Measurements from ENCODE around the gene BCORL1. TPM values are rescaled to one million over a fixed set of nuclear protein-coding genes. Genes with fewer than 3 reads are reported as not detected.

The BCORL1 gene
- total RNA-seq, 1 experiment from 2014 or later, result 13.3 TPM

- no peaks in the 10 kb centered on the region for H3K4me1 ChIP-seq (ENCODE audit: insufficient read depth, low read length, poor library complexity, severe bottlenecking)
- DNase-seq (ENCODE audit: low spot score), result no peak
- no peaks in the 10 kb centered on the region for H3K27me3 ChIP-seq (replicated peaks; ENCODE audit: insufficient read depth, low read depth, low read length, poor library complexity)
- H3K27ac ChIP-seq (ENCODE audit: low read depth, low read length, poor library complexity, severe bottlenecking), result no peak overlapping the region
- no peak for TF ChIP-seq EZH2 (IDR thresholded peaks at IDR 0.05; ENCODE audit: borderline replicate concordance, low read depth, low read length, poor library complexity, severe bottlenecking)
- TF ChIP-seq, protein P1, sequence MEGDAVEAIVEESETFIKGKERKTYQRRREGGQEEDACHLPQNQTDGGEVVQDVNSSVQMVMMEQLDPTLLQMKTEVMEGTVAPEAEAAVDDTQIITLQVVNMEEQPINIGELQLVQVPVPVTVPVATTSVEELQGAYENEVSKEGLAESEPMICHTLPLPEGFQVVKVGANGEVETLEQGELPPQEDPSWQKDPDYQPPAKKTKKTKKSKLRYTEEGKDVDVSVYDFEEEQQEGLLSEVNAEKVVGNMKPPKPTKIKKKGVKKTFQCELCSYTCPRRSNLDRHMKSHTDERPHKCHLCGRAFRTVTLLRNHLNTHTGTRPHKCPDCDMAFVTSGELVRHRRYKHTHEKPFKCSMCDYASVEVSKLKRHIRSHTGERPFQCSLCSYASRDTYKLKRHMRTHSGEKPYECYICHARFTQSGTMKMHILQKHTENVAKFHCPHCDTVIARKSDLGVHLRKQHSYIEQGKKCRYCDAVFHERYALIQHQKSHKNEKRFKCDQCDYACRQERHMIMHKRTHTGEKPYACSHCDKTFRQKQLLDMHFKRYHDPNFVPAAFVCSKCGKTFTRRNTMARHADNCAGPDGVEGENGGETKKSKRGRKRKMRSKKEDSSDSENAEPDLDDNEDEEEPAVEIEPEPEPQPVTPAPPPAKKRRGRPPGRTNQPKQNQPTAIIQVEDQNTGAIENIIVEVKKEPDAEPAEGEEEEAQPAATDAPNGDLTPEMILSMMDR (conservative IDR thresholded peaks at IDR 0.05; ENCODE audit: low read depth, low read length), result no peak
- no peaks in the 10 kb centered on the region for H3K36me3 ChIP-seq (ENCODE audit: insufficient read depth, low read length, poor library complexity, severe bottlenecking)
- H3K4me3 ChIP-seq (ENCODE audit: low read depth, low read length, poor library complexity, severe bottlenecking), result no peak overlapping the region
- CTCF ChIA-PET, result no interaction called here
- intact Hi-C loops (cut with micrococcal nuclease; ENCODE audit: unreplicated experiment), result no loop called here
- H3K9me3 ChIP-seq (ENCODE audit: low read depth, low read length, poor library complexity, severe bottlenecking), result no peaks in the 10 kb centered on the region
- POLR2A ChIA-PET (ENCODE audit: low non-redundant PET), result no interaction called here
- no TSS peak for BruUV-seq (replicated peaks)
Observed at GRCh38 chrX:130090364-130090763, 107.9 kb downstream of the BCORL1 start.

DNA sequence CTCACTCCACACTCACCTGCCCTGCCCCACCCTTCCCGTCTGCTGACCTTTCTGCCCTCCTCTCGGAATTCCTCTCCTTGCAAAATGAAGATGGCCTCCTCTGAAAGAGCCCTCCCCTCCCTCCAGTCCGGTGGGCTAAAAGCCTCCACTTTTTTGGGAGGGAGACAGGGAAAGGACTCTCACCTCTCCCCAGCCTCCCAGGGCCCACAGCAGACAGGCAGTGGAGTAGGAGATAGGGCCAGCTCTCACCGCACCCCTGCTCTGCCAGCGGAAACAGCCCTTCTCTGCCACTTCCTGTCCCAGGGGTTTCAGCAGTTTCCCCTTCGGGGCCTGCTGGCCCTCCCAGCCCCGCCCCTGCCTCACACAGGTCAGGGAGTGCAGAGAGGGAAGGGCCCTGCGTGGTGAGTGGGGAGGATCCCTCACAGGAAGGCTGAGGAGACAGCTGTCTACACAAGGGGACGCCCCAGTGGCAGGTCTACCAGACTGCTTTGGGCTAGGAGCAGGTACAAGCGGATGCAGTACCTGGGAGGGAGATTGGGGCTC, 109.6 kb downstream of the BCORL1 start:
- no peaks in the 10 kb centered on the region for H3K36me3 ChIP-seq (ENCODE audit: insufficient read depth, low read length, poor library complexity, severe bottlenecking)
- BruUV-seq (replicated peaks), result no TSS peak
- CTCF ChIA-PET, result no interaction called here
- POLR2A ChIA-PET (ENCODE audit: low non-redundant PET), result interaction anchor here (0.5 kb wide), 1 partner anchor 101 kb away, joined by 5 read pairs; no protein-coding TSS in a partner anchor
- no peak overlapping the region for H3K27ac ChIP-seq (ENCODE audit: low read depth, low read length, poor library complexity, severe bottlenecking)
- H3K4me1 ChIP-seq (ENCODE audit: insufficient read depth, low read length, poor library complexity, severe bottlenecking), result no peaks in the 10 kb centered on the region
- no peak overlapping the region for H3K4me3 ChIP-seq (ENCODE audit: low read depth, low read length, poor library complexity, severe bottlenecking)
- H3K9me3 ChIP-seq (ENCODE audit: low read depth, low read length, poor library complexity, severe bottlenecking), result no peaks in the 10 kb centered on the region
- TF ChIP-seq EZH2 (IDR thresholded peaks at IDR 0.05; ENCODE audit: borderline replicate concordance, low read depth, low read length, poor library complexity, severe bottlenecking), result no peak
- TF ChIP-seq, protein P1 (conservative IDR thresholded peaks at IDR 0.05; ENCODE audit: low read depth, low read length), result no peak
- intact Hi-C loops (cut with micrococcal nuclease; ENCODE audit: unreplicated experiment), result no loop called here
- H3K27me3 ChIP-seq (replicated peaks; ENCODE audit: insufficient read depth, low read depth, low read length, poor library complexity), result no peaks in the 10 kb centered on the region
- DNase-seq (ENCODE audit: low spot score), result no peak

- no peak for TF ChIP-seq EZH2 (IDR thresholded peaks at IDR 0.05; ENCODE audit: borderline replicate concordance, low read depth, low read length, poor library complexity, severe bottlenecking)
- TF ChIP-seq, protein P1 (conservative IDR thresholded peaks at IDR 0.05; ENCODE audit: low read depth, low read length), result no peak
- no peaks in the 10 kb centered on the region for H3K27me3 ChIP-seq (replicated peaks; ENCODE audit: insufficient read depth, low read depth, low read length, poor library complexity)
- H3K4me3 ChIP-seq (ENCODE audit: low read depth, low read length, poor library complexity, severe bottlenecking), result no peak overlapping the region
- H3K9me3 ChIP-seq (ENCODE audit: low read depth, low read length, poor library complexity, severe bottlenecking), result no peaks in the 10 kb centered on the region
- DNase-seq (ENCODE audit: low spot score), result no peak
- no peaks in the 10 kb centered on the region for H3K4me1 ChIP-seq (ENCODE audit: insufficient read depth, low read length, poor library complexity, severe bottlenecking)
- no peak overlapping the region for H3K27ac ChIP-seq (ENCODE audit: low read depth, low read length, poor library complexity, severe bottlenecking)
- BruUV-seq (replicated peaks), result no TSS peak
- no peaks in the 10 kb centered on the region for H3K36me3 ChIP-seq (ENCODE audit: insufficient read depth, low read length, poor library complexity, severe bottlenecking)
- intact Hi-C loops (cut with micrococcal nuclease; ENCODE audit: unreplicated experiment), result no loop called here
- ChIA-PET POLR2A (ENCODE audit: low non-redundant PET) (no interaction called here), CTCF (no interaction called here)
Observed at GRCh38 chrX:130093271-130093670, 110.8 kb downstream of the BCORL1 start.
